Measurements from ENCODE around the gene SMIM10L2A. TPM values are rescaled to one million over a fixed set of nuclear protein-coding genes. Genes with fewer than 3 reads are reported as not detected.
A peak's percentile ranks its signal among the peaks of the same experiment; 100 is the strongest.
"Not testable (repeated sequence)": the region's sequence is repeated elsewhere in the genome, so short reads cannot be mapped to it uniquely, and the experiment has no call there.

The SMIM10L2A gene
- total RNA-seq, 1 donor from 2014 or later: 4.8 TPM

DNA sequence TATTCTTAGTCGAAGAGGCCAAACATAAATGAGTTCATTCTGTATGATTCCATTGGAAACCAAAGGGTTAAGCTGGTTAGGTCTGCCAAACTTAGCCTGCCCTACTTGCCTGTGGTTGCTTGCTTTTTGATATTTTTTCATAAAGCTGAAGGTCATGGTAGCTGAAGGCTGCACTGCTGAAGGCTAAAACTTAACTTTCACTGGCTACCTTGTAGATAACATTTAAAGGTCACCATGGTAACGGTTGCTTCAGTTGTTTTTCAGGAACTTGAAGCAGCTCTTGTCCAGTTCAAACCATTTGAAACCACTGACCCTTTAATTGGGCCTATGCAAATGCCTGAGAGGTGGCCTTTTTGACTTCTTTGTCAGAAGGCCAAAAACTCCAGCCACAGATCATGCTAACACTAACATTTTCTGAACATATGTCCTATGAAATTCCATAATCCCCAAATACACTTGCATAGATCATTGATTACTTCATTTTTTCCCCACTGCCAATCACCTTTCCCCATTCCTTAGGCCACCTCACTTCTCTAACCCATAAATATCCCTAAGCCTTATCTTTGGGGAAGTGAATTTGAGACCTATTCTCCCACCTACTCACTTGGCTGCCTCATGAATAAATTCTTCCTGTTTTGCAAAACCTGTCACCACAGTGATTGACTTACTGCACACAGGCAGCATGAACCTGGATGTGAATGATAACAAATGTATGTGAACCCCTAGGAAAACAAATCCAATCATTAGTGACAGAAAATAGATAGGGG is 10.7 kb upstream of the SMIM10L2A start:
- no peak for TF ChIP-seq CTCF (conservative IDR thresholded peaks at IDR 0.05)
- Mint-ChIP-seq H3K36me3 (no peaks in the 10 kb centered on the region), H3K27ac (no peak overlapping the region), H3K4me1 (ENCODE audit: unreplicated experiment) (no peaks in the 10 kb centered on the region), H3K4me3 (no peak overlapping the region), H3K27me3 (no peaks in the 10 kb centered on the region), H3K9me3 (no peaks in the 10 kb centered on the region)
- DNase-seq (ENCODE audit: extremely low spot score, unreplicated experiment): no peak

DNA sequence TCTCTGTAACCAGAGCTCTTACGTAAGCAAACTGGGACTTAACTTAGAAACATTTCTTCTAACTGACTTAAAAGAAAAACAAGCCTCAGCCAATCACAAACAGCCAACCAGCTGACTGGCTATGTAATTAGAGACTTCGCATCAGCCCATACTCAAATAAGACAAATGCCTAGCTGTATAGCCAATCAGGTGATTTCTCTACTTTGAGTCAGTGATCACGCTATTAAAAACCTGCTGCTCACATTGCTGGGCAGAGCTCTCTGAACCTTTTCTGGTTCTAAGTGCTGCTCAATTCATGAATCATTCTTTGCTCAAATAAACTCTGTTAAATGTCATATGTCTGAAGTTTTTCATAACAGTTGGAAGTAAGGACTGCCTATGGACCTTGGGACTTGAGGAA is 9.9 kb upstream of the SMIM10L2A start:
- Mint-ChIP-seq H3K9me3 (no peaks in the 10 kb centered on the region), H3K27me3 (no peaks in the 10 kb centered on the region), H3K36me3 (no peaks in the 10 kb centered on the region), H3K27ac (no peak overlapping the region), H3K4me3 (no peak overlapping the region), H3K4me1 (ENCODE audit: unreplicated experiment) (no peaks in the 10 kb centered on the region)
- TF ChIP-seq CTCF (conservative IDR thresholded peaks at IDR 0.05): no peak
- DNase-seq (ENCODE audit: extremely low spot score, unreplicated experiment): no peak

DNA sequence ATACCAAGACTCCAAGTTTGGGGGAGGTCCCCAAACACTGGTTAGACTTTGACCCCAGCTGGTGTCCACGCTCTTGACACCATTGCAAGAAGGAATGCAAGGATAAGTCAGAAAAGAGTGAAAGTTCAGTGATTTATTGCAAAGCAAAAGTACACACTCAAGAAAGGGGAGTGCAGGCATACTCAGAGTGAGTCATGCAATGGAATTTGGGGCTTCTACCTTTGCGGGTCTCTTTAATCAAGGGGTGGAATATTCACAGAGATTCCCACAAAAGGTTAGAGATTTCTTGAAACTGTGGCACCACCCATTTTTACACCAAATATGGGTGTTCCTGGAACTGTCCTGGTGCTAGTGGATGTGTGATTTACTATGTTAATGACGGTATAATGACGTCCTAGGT is 5.2 kb upstream of the SMIM10L2A start:
- Mint-ChIP-seq H3K4me3 (no peak overlapping the region), H3K9me3 (no peaks in the 10 kb centered on the region), H3K27me3 (no peaks in the 10 kb centered on the region), H3K36me3 (no peaks in the 10 kb centered on the region), H3K4me1 (ENCODE audit: unreplicated experiment) (no peaks in the 10 kb centered on the region), H3K27ac (no peak overlapping the region)
- no peak for DNase-seq (ENCODE audit: extremely low spot score, unreplicated experiment)
- no peak for TF ChIP-seq CTCF (conservative IDR thresholded peaks at IDR 0.05)

- H3K9me3 Mint-ChIP-seq: no peaks in the 10 kb centered on the region
- TF ChIP-seq CTCF (conservative IDR thresholded peaks at IDR 0.05): no peak
- no peaks in the 10 kb centered on the region for H3K27me3 Mint-ChIP-seq
- H3K36me3 Mint-ChIP-seq: no peaks in the 10 kb centered on the region
- H3K4me3 Mint-ChIP-seq: peak overlapping the region; percentile 71
- no peaks in the 10 kb centered on the region for H3K4me1 Mint-ChIP-seq (ENCODE audit: unreplicated experiment)
- no peak for DNase-seq (ENCODE audit: extremely low spot score, unreplicated experiment)
- H3K27ac Mint-ChIP-seq: no peak overlapping the region
Observed at GRCh38 chrX:135420831-135421230, 913 bp upstream of the SMIM10L2A start.

DNA sequence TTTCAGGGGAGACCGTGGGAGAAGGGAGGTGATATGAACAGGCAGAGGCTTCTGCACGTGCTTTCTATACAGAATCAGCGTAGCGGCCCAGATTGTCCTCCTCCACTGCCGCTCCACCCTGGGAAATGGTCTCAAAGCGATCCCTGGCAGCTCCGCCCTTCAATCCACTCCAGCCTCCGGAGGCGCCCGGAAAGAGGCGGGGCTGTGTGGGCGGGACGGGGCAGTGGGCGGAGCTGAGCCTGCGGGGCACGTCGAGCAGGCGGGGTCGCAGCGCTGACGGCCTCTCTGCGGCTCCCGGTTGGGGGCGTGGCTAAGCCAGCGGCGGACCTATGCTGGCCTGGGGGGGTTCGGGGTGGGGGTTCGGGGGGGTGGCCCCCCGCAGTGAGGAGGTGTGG is 210 bp upstream of the SMIM10L2A start:
- no peaks in the 10 kb centered on the region for H3K27me3 Mint-ChIP-seq
- no peaks in the 10 kb centered on the region for H3K36me3 Mint-ChIP-seq
- peak; percentile 86 for DNase-seq (ENCODE audit: extremely low spot score, unreplicated experiment)
- no peaks in the 10 kb centered on the region for H3K4me1 Mint-ChIP-seq (ENCODE audit: unreplicated experiment)
- peak overlapping the region; percentile 71 for H3K4me3 Mint-ChIP-seq
- no peak overlapping the region for H3K27ac Mint-ChIP-seq
- no peak for TF ChIP-seq CTCF (conservative IDR thresholded peaks at IDR 0.05)
- H3K9me3 Mint-ChIP-seq: no peaks in the 10 kb centered on the region

DNA sequence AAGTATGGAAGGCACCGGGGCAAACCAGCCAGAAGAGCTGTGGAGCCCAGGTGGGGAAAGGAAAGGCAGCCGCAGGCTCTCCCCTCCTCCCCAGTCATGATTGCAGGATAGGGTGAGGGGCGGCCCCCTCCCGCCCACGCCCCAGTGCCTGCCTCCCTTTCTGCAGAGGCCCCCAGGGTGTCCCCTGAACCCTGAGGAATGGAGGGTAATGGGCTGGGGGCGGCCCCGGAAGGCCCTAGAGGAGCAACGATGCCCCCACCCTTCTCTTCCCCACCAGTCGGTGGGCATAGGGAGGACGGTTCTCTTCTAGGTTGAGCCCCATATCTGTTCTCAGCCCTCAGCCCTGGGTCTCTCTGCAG is 1.0 kb downstream of the SMIM10L2A start:
- H3K36me3 Mint-ChIP-seq; H3K9me3 Mint-ChIP-seq; H3K27ac Mint-ChIP-seq; DNase-seq (ENCODE audit: extremely low spot score, unreplicated experiment); H3K4me1 Mint-ChIP-seq (ENCODE audit: unreplicated experiment); H3K27me3 Mint-ChIP-seq: not testable (repeated sequence)
- peak overlapping the region; percentile 74 for H3K4me3 Mint-ChIP-seq

GRCh38 chrX:135423173-135423864 is 1.6 kb downstream of the SMIM10L2A start:
- DNase-seq (ENCODE audit: extremely low spot score, unreplicated experiment); H3K9me3 Mint-ChIP-seq; H3K36me3 Mint-ChIP-seq; H3K27me3 Mint-ChIP-seq; H3K27ac Mint-ChIP-seq; H3K4me1 Mint-ChIP-seq (ENCODE audit: unreplicated experiment): not testable (repeated sequence)
- peak overlapping the region; percentile 68 for H3K4me3 Mint-ChIP-seq

Data from type B pancreatic cell (in vitro differentiated cells).